Gastrocnemius medialis (tissue), 4 donors: ENCODE data around the gene ACOX1. TPM values are rescaled to one million over a fixed set of nuclear protein-coding genes. Genes with fewer than 3 reads are reported as not detected.

ENCODE experiments used
- ATAC-seq, 2 donors: fragments of 150-250 bp; one replicate each; pipeline ENCODE4 v1.9.1; 2016
- DNase-seq, 2 donors: peaks; one replicate each; pipeline ENCODE4 v3.0.0-alpha.2; 2019
- H3K27ac ChIP-seq, 4 donors: fragments of 200-600 bp; sonication (generic); 1 replicate in 1 of 4; 2 replicates in 3 of 4; pipeline ENCODE4 v1.5.1; 2016 to 2018; ENCODE audit warnings: mild to moderate bottlenecking in 2 of 4, moderate library complexity in 1 of 4
- H3K27me3 ChIP-seq, 3 donors: fragments of 200-600 bp; sonication (generic) in 2 of 3; 1 replicate in 1 of 3; 2 replicates in 2 of 3; pipeline versions ENCODE4 v1.5.1 to v1.6.0; 2016 to 2019; ENCODE audit warnings: mild to moderate bottlenecking in 1 of 3, moderate library complexity in 1 of 3
- H3K36me3 ChIP-seq, 2 donors: fragments of 200-600 bp; sonication (generic) in 1 of 2; one replicate each; pipeline ENCODE4 v1.5.1; 2017 to 2018
- H3K4me1 ChIP-seq, 2 donors: fragments of 200-600 bp; sonication (generic) in 1 of 2; one replicate each; pipeline ENCODE4 v1.5.1; 2016 to 2017; ENCODE audit warnings: mild to moderate bottlenecking in 2 of 2
- H3K4me3 ChIP-seq, 4 donors: fragments of 200-600 bp; sonication (generic) in 3 of 4; 1 replicate in 1 of 4; 2 replicates in 3 of 4; pipeline ENCODE4 v1.5.1; 2016 to 2019; ENCODE audit warnings: mild to moderate bottlenecking in 2 of 4
- H3K9me3 ChIP-seq, 3 donors: fragments of 200-600 bp; sonication (generic) in 2 of 3; 1 replicate in 1 of 3; 2 replicates in 2 of 3; pipeline ENCODE4 v1.5.1; 2016 to 2019
- POLR2A ChIP-seq, 2 donors: fragments of 450-650 bp; IDR thresholded peaks; one replicate each; pipeline ENCODE4 v1.6.1; 2017; ENCODE audit warnings: antibody characterized with exemption in 2 of 2, mild to moderate bottlenecking in 2 of 2, moderate library complexity in 2 of 2
- in situ Hi-C, 4 donors: fragments of 200-750 bp; cut with MboI; loops; one replicate each; pipeline versions ENCODE4 v1.15.0 to v1.8.0; 2017; ENCODE audit warnings: low sequenced_read_pairs in 4 of 4
- intact Hi-C: fragments of 100-400 bp; cut with DNase I; formaldehyde crosslinking; loops from one replicate; pipeline ENCODE4 v1.15.1; 2023; ENCODE audit warnings: low total_unique reads
- total RNA-seq, 4 donors: library from RNA; depleted of rRNA; stranded (reverse); fragments of >200 nt; gene quantifications; one replicate each; pipeline versions ENCODE4 v1.1.0 to v1.2.3, GENCODE V29; 2016
- TF ChIP-seq, protein P1 (sequence below), 5 experiments: fragments of 450-650 bp in 3 of 5; fragments of 200-600 bp in 2 of 5; sonication (generic) in 2 of 5; IDR thresholded peaks in 4 of 5; conservative IDR thresholded peaks in 1 of 5; 1 replicate in 4 of 5; 2 replicates in 1 of 5; pipeline ENCODE4 v1.5.1; 2016 to 2019; ENCODE audit warnings: antibody characterized with exemption in 5 of 5, mild to moderate bottlenecking in 3 of 5, moderate library complexity in 3 of 5

ACOX1 gene
- total RNA-seq, 4 donors from 2014 or later: 64.8 to 96.6 (median 80.7) TPM

DNA sequence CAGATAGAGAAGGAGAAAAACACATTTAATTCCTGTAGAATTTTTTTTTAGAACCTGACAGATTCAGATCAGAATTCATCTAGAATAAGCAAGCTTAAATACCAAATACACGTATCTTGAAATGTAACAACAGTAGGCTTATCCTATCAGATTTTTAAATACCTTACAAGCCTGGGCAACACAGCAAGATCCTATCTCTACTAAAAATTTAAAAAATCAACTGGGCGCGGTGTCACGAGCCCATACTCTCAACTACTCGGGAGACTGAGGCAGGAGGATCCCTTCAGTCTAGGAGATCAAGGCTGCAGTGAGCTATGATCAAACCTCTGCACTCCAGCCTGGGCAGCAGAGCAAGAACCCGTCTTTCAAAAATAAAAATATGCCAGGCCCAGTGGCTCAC is 13.5 kb downstream of the ACOX1 start:
- DNase-seq (no peak), ATAC-seq (no peak)
- Histone ChIP-seq H3K27me3 (no peaks in the 10 kb centered on the region), H3K27ac (no peak overlapping the region), H3K4me3 (no peak overlapping the region), H3K4me1 (no peaks in the 10 kb centered on the region), H3K36me3 (peaks cover 0 to 17% of the 10 kb centered on the region in 2 donors), H3K9me3 (no peaks in the 10 kb centered on the region)
- in situ Hi-C loops: no loop called here
- no peak for TF ChIP-seq POLR2A (IDR thresholded peaks at IDR 0.05)
- TF ChIP-seq, protein P1, sequence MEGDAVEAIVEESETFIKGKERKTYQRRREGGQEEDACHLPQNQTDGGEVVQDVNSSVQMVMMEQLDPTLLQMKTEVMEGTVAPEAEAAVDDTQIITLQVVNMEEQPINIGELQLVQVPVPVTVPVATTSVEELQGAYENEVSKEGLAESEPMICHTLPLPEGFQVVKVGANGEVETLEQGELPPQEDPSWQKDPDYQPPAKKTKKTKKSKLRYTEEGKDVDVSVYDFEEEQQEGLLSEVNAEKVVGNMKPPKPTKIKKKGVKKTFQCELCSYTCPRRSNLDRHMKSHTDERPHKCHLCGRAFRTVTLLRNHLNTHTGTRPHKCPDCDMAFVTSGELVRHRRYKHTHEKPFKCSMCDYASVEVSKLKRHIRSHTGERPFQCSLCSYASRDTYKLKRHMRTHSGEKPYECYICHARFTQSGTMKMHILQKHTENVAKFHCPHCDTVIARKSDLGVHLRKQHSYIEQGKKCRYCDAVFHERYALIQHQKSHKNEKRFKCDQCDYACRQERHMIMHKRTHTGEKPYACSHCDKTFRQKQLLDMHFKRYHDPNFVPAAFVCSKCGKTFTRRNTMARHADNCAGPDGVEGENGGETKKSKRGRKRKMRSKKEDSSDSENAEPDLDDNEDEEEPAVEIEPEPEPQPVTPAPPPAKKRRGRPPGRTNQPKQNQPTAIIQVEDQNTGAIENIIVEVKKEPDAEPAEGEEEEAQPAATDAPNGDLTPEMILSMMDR (IDR thresholded peaks at IDR 0.05 in 4 of 5, conservative IDR thresholded peaks at IDR 0.05 in 1 of 5): no peak
- intact Hi-C loops: no loop called here

DNA sequence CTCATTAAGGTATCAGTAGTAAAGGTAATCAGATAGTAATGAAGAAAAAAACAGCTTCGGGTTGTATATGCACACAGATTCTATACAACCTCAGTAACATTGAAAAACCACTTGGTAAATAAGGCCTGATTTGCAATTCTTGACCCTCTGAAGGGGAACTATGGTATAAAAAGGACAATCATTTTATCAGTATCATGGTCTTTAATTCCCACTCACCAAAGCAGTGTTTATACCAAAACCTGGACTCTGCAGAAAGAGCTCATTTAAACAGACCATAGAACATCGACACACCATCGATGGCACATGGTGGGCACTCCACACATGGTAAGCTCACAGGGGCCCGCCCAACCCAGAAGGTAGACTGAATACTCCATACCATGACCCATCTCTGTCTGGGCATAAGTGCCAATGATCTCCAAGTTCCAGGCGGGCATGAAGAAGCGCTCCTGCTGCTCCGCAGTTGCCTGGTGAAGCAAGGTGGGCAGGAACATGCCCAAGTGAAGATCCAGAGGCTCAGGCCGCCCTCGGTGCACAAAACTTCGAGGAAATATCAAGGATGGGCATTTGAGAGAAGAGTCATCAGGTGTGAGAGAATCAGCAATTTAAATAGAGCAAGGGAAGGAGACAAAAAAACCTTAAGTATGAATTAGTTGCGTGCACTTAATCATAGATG is 19.0 kb downstream of the ACOX1 start:
- no peak for ATAC-seq
- TF ChIP-seq POLR2A (IDR thresholded peaks at IDR 0.05): no peak
- TF ChIP-seq, protein P1 (IDR thresholded peaks at IDR 0.05 in 4 of 5, conservative IDR thresholded peaks at IDR 0.05 in 1 of 5): no peak
- Histone ChIP-seq H3K9me3 (no peaks in the 10 kb centered on the region), H3K27ac (no peak overlapping the region), H3K4me1 (no peaks in the 10 kb centered on the region), H3K4me3 (no peak overlapping the region), H3K27me3 (no peaks in the 10 kb centered on the region), H3K36me3 (peaks cover 0 to 31% of the 10 kb centered on the region in 2 donors)
- intact Hi-C loops: no loop called here
- DNase-seq: no peak
- in situ Hi-C loops: no loop called here

DNA sequence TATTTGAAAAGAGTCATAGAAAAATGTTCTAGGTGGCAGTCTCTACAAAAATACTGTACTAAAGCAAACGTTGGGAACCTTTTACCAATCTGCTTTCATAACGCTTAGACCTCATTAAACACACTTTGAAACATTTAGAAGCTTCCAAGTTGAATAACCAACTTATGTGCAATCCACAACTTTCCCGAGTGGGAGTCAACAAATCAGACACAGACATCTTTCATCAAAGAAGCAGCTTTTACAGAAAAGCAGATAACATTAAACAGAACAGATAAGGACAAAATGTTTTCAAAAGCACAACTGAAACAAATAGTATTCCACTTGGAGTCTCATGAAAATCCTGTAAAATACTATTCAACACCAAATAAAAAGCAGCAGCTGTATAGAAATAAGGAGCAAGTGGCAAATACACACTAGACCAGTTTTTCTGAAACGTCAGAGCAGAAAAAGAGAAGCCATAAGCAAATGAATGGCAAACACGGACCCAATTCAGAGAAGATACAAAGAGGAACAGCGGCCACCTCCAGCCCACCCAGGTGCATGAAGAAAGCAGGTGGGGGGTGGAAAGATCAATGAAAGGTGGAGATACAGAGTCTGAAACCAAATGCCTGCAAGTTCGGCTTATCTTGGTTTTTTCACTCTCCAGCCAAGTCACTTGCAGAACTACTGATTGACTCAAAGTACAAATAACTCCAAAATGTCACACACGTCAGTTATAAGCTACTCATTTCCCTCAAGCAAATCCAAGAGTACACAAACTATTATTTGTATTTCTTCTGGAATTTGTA is 19.7 kb downstream of the ACOX1 start:
- Histone ChIP-seq H3K36me3 (peaks cover 0 to 31% of the 10 kb centered on the region in 2 donors), H3K9me3 (no peaks in the 10 kb centered on the region), H3K4me3 (no peak overlapping the region), H3K27me3 (no peaks in the 10 kb centered on the region), H3K27ac (no peak overlapping the region), H3K4me1 (no peaks in the 10 kb centered on the region)
- no peak for TF ChIP-seq POLR2A (IDR thresholded peaks at IDR 0.05)
- TF ChIP-seq, protein P1 (IDR thresholded peaks at IDR 0.05 in 4 of 5, conservative IDR thresholded peaks at IDR 0.05 in 1 of 5): no peak
- ATAC-seq (no peak), DNase-seq (no peak)
- intact Hi-C loops: no loop called here
- in situ Hi-C loops: no loop called here

DNA sequence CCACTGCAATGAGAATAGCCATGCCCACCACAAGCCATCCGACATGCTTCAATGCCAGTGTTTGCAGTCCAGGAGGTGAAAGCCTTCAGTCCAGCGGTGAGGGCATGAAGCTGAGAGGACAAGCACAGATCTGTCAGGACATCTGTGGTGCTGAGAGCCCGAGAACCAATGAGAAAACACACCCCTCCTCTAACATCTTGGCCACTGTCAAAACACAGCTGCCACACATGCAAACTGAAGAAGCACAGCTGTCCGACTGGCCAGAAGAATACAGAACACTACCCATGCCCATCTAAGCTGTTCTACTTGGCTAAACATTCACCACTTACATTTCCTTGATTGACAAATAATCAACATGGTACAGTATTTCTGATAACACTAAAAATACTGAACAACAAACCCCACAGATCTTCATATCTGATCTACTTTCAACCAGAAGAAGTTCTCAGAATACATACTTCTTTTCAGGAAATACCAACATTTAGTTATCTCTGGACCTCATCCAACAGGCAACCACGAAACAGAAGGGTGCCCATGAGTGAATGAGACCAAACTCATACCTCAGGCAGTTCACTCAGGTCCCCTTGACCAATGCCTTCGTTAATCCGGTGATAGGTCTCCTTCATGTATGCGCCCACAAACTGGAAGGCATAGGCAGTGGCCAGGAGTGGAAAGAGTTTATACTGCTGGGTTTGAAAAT is 28.0 kb downstream of the ACOX1 start:
- peaks cover 0 to 8% of the 10 kb centered on the region in 2 donors for H3K4me1 ChIP-seq
- TF ChIP-seq, protein P1 (IDR thresholded peaks at IDR 0.05 in 4 of 5, conservative IDR thresholded peaks at IDR 0.05 in 1 of 5): no peak
- TF ChIP-seq POLR2A (IDR thresholded peaks at IDR 0.05): no peak
- no peak overlapping the region for H3K4me3 ChIP-seq
- no peaks in the 10 kb centered on the region for H3K27me3 ChIP-seq
- DNase-seq: no peak
- ATAC-seq: peak in 1 of 2 donors; percentile 45
- no peaks in the 10 kb centered on the region for H3K9me3 ChIP-seq
- in situ Hi-C loops: no loop called here
- intact Hi-C loops: no loop called here
- H3K36me3 ChIP-seq: peaks cover 0 to 98% of the 10 kb centered on the region in 2 donors
- peak overlapping the region in 2 of 4 donors; percentile 15 to 31 for H3K27ac ChIP-seq
